GM20431 (cell line): Measurements from ENCODE around the gene FAM162A.
"Not testable (repeated sequence)": the region's sequence is repeated elsewhere in the genome, so short reads cannot be mapped to it uniquely, and the experiment has no call there.

Experiments used
- in situ Hi-C: fragments of 300-500 bp; cut with MseI, MboI; formaldehyde crosslinking; loops from one replicate; pipeline ENCODE4 v1.15.0; 2020; ENCODE audit warnings: low sequenced_read_pairs; ENCODE audit not compliant: unreplicated experiment

FAM162A gene

GRCh38 chr3:122415104-122415744 is 31.2 kb downstream of the FAM162A start:
- in situ Hi-C loops, result loop anchor here (25.0 kb wide), 1 partner anchor 272 kb away; the partner anchor contains the start of gene PARP14

GRCh38 chr3:122415762-122416654 is 32.0 kb downstream of the FAM162A start, which contains the start of gene WDR5B:
TSS of gene WDR5B (minus strand) at chr3:122416062. CDS start at chr3:122415528, 534 bp downstream.
- in situ Hi-C loops, result loop anchor here (25.0 kb wide), 1 partner anchor 271 kb away; the partner anchor contains the start of gene PARP14

DNA sequence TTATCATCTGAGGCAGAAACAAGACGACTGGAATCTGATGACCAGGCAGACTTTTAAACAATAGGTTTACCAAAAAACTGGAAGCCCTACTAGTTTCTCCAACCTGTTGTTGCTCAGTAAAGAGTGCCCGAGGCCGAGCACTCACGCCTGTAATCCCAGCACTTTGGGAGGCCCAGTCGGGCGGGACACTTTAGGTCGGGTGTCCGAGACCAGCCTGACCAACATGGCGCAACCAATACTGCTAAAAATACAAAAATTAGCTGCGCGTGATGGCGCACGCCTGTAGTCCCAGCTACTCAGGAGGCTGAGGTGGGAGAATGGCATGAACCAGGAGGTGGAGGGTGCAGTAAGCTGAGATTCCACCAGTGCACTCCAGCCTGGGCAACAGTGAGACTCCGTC is 33.0 kb downstream of the FAM162A start:
- in situ Hi-C loops, result loop anchor here (25.0 kb wide), 1 partner anchor 270 kb away; the partner anchor contains the start of gene PARP14

DNA sequence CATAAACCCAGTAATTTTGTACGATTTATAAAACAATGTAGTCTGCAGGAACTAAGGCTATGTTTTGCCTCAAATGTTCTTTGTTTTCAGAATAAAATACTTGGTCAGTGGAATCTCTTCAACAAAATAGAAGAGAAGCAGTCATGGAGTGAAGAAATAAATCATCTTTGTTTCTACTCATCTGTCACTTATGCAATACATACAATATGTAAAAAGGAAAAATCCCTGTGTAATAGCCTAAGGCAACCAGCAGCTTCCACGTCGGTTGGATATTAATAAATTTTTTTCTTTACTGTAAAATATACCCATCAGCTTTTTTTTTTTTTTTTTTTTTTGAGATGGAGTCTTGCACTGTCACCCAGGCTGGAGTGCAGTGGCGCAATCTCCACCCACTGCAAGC is 37.1 kb downstream of the FAM162A start:
- in situ Hi-C loops, result loop anchor here (25.0 kb wide), 1 partner anchor 266 kb away; the partner anchor contains the start of gene PARP14

- in situ Hi-C loops, result loop anchor here (25.0 kb wide), 1 partner anchor 265 kb away; the partner anchor contains the start of gene PARP14
Measured at GRCh38 chr3:122421836-122422235, 37.9 kb downstream of the FAM162A start.

DNA sequence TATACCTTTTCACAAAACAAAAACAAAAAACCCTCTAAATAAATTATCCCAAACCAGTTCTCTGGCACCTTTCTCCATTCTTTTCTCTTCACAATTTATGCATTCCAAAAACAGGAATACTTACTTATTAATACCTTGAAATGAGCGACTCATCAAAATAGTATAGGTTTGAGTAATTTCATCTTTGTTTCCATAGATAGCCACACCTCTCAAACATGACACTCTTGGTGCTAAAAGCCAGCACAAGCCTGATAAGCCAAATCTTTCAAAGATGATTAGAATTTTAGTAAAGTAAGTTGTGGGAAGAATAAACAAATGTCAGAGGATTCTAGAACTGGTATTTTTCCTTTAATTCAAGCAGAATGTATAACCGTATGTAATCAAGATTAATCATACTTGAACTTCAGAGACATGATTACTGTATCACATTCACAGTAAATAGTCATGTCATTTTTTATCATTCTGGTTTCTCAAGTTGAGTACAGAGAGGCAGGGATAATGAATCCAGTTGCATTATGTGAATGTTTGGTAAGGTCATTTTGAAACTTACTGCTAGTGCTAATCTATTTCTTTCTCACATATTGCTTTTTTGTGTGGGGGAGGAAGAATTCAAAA is 44.0 kb downstream of the FAM162A start:
- in situ Hi-C loops, result no loop called here

- in situ Hi-C loops, result no loop called here
Measured at GRCh38 chr3:122430371-122430770, 46.4 kb downstream of the FAM162A start.

- in situ Hi-C loops, result no loop called here
Measured at GRCh38 chr3:122435950-122436349, 52.0 kb downstream of the FAM162A start.

DNA sequence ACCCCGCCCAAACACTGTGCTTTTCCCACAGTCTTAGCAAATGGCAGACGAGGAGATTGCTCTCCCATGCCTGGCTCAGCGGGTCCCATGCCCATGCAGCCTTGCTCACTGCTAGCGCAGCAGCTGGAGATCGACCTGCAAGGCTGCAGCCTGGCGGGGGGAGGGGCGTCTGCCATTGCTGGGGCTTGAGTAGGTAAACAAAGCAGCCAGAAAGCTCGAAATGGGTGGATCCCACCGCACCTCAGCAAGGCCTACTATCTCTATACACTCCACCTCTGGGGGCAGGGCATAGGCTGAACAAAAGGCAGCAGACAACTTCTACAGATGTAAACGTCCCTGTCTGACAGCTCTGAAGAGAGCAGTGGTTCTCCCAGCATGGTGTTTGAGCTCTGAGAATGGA is 59.1 kb downstream of the FAM162A start:
- in situ Hi-C loops, result no loop called here

GRCh38 chr3:122443762-122444490 is 59.9 kb downstream of the FAM162A start:
- in situ Hi-C loops, result not testable (repeated sequence)

GRCh38 chr3:122444491-122444887 is 60.5 kb downstream of the FAM162A start:
- in situ Hi-C loops, result not testable (repeated sequence)

GRCh38 chr3:122448218-122448617 is 64.2 kb downstream of the FAM162A start:
- in situ Hi-C loops, result not testable (repeated sequence)

DNA sequence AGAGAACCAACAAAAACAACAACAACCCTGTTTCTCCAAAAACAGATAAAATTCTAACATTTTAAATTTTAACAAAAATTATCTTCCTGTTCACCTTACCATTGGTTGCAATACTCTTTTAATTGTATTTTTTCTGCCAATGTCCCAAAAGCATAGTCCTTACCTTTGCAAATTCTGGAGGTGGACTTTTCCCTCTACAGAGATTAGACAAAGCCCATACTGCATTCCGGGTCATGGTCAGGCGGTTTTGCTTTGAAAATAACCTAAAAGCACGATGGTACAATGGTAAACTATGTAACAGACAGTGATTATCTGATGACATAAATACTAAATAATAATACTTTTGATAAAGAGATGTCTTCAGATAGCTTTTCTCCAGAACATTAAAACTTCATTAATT is 67.4 kb downstream of the FAM162A start:
- in situ Hi-C loops, result no loop called here

DNA sequence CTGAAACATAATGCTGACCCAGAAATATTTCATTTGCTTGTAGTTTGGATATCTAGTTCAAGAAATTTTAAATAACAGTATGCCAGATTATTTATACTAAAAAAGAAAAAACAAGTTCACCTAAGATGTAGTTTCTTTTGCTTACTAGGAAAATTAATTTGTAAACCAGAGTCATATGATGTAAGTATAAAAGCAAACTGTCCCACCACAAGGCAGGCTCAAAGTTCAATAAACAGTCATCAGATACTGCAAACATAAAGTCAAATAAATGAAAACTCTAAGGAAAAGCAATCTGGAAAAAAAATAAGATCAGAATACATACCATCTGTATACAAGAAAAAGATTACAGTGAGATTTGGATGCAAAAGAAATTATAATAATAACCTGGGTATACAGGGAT is 72.1 kb downstream of the FAM162A start:
- in situ Hi-C loops, result no loop called here

DNA sequence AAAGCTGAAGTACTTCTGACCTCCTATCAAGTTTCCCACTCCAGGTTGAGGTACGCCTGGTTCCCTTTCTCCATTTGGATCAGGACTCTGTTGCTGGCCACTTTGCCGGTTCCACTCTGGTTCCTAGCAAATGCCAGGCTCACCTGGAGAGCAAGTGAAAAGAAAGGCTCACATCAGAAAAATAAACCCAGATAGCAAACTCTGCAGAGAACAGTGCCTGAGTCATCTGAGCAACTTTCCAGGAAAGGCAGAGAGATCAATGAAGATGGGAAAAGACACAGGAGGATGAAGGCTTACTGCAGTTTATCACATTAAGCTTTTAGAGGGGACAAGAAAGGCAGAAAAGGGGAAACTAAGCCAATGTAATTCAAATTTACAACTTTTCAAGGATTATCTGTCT is 73.7 kb downstream of the FAM162A start:
- in situ Hi-C loops, result no loop called here

DNA sequence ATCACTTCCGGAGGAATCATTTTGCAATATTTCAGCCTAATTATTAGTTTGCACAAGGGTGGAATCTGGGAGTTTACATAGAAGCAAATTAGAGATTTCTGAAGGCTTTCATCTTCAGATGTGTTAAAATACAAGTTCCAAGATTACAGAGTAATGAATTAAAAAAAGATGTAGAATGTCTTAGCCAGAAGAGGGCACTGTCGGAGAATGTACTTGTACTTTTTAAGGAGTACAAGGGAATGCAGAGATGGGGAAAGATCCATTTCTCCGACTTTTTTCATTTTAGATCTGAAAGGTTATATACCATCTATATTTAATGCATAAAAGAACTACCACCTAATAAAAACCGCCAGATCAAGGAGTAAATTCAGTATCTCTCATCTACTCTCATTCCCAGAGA is 75.0 kb downstream of the FAM162A start:
- in situ Hi-C loops, result no loop called here

GRCh38 chr3:122461806-122462205 is 77.8 kb downstream of the FAM162A start:
- in situ Hi-C loops, result no loop called here
